Measurements from ENCODE around the gene AGAP1.

- TF ChIP-seq CTCF (IDR thresholded peaks at IDR 0.05) (no peak), POLR2A (IDR thresholded peaks at IDR 0.05) (no peak)
Observed at GRCh38 chr2:235729557-235729947, 235.7 kb downstream of the AGAP1 start.

All from right lobe of liver (tissue), 4 donors.